ENCODE results near the gene TMC4.

- TF ChIP-seq CTCF (IDR thresholded peaks at IDR 0.05; ENCODE audit: poor library complexity, severe bottlenecking) = no peak
- no peak for TF ChIP-seq POLR2AphosphoS5 (IDR thresholded peaks at IDR 0.05)
- TF ChIP-seq SMC3 (conservative IDR thresholded peaks at IDR 0.05; ENCODE audit: poor library complexity) = no peak
- no peak for TF ChIP-seq EZH2 (IDR thresholded peaks at IDR 0.05; ENCODE audit: borderline replicate concordance, insufficient read depth, low read length, poor library complexity, severe bottlenecking)
- TF ChIP-seq REST (IDR thresholded peaks at IDR 0.05; ENCODE audit: borderline replicate concordance) = no peak
Measured at GRCh38 chr19:54173359-54173699, 369 bp upstream of the TMC4 start.

Measured in neural cell (in vitro differentiated cells).